Ishikawa (cell line): ENCODE measurements around the gene TMEM14A.

ENCODE experiments used
- CREB1 ChIP-seq: IDR thresholded peaks from 2 replicates; pipeline ENCODE4 v1.6.1; 2012; ENCODE audit warnings: low read depth
- EGR1 ChIP-seq: IDR thresholded peaks from 2 replicates; pipeline ENCODE4 v1.6.1; 2012
- EP300 ChIP-seq: IDR thresholded peaks from 2 replicates; pipeline ENCODE4 v1.6.1; 2012; ENCODE audit warnings: borderline replicate concordance
- RAD21 ChIP-seq: IDR thresholded peaks from 2 replicates; pipeline ENCODE4 v1.6.1; 2012; ENCODE audit warnings: low read depth
- TCF12 ChIP-seq: IDR thresholded peaks from 2 replicates; pipeline ENCODE4 v1.6.1; 2012; ENCODE audit warnings: low read depth
- YY1 ChIP-seq: IDR thresholded peaks from 2 replicates; pipeline ENCODE4 v1.6.1; 2012; ENCODE audit warnings: low read depth
- ZBTB7A ChIP-seq: IDR thresholded peaks from 2 replicates; pipeline ENCODE4 v1.6.1; 2012; ENCODE audit warnings: low read depth
- TF ChIP-seq, protein P1 (sequence below): IDR thresholded peaks from 2 replicates; pipeline ENCODE4 v1.6.1; 2012
- TF ChIP-seq, protein P2 (sequence below): IDR thresholded peaks from 2 replicates; pipeline ENCODE4 v1.6.1; 2012; ENCODE audit warnings: low read depth, mild to moderate bottlenecking
- TF ChIP-seq, protein P3 (sequence below): IDR thresholded peaks from 2 replicates; pipeline ENCODE4 v1.6.1; 2012

DNA sequence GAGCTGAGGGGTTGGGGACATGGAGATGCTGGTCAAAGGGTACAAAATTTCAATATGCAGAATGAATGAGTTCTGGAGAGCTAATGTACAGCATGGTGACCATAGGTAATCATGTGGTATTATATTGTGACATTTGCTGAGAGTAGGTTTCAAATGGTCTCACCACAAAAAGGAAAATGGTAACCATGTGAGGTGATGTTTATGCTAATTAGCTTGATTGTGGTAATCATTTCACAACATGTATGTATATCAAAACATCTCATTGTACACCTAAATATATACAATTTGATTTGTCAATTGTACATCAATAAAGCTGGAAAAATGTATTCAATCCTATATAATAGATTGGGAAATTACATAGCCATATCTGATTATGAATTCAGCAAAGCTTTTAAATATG lies 29.5 kb upstream of the TMEM14A start:
- TF ChIP-seq, protein P1, sequence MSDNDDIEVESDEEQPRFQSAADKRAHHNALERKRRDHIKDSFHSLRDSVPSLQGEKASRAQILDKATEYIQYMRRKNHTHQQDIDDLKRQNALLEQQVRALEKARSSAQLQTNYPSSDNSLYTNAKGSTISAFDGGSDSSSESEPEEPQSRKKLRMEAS: no peak
- no peak for TF ChIP-seq TCF12
- no peak for TF ChIP-seq YY1
- no peak for TF ChIP-seq CREB1
- TF ChIP-seq, protein P2, sequence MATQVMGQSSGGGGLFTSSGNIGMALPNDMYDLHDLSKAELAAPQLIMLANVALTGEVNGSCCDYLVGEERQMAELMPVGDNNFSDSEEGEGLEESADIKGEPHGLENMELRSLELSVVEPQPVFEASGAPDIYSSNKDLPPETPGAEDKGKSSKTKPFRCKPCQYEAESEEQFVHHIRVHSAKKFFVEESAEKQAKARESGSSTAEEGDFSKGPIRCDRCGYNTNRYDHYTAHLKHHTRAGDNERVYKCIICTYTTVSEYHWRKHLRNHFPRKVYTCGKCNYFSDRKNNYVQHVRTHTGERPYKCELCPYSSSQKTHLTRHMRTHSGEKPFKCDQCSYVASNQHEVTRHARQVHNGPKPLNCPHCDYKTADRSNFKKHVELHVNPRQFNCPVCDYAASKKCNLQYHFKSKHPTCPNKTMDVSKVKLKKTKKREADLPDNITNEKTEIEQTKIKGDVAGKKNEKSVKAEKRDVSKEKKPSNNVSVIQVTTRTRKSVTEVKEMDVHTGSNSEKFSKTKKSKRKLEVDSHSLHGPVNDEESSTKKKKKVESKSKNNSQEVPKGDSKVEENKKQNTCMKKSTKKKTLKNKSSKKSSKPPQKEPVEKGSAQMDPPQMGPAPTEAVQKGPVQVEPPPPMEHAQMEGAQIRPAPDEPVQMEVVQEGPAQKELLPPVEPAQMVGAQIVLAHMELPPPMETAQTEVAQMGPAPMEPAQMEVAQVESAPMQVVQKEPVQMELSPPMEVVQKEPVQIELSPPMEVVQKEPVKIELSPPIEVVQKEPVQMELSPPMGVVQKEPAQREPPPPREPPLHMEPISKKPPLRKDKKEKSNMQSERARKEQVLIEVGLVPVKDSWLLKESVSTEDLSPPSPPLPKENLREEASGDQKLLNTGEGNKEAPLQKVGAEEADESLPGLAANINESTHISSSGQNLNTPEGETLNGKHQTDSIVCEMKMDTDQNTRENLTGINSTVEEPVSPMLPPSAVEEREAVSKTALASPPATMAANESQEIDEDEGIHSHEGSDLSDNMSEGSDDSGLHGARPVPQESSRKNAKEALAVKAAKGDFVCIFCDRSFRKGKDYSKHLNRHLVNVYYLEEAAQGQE: no peak
- no peak for TF ChIP-seq EP300
- no peak for TF ChIP-seq RAD21
- TF ChIP-seq, protein P3, sequence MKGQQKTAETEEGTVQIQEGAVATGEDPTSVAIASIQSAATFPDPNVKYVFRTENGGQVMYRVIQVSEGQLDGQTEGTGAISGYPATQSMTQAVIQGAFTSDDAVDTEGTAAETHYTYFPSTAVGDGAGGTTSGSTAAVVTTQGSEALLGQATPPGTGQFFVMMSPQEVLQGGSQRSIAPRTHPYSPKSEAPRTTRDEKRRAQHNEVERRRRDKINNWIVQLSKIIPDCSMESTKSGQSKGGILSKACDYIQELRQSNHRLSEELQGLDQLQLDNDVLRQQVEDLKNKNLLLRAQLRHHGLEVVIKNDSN: no peak
- no peak for TF ChIP-seq ZBTB7A
- TF ChIP-seq EGR1: no peak
